ENCODE measurements around the gene KRTAP1-5. TPM values are rescaled to one million over a fixed set of nuclear protein-coding genes. Genes with fewer than 3 reads are reported as not detected.
"Not testable (repeated sequence)": the region's sequence is repeated elsewhere in the genome, so short reads cannot be mapped to it uniquely, and the experiment has no call there.

Gene KRTAP1-5, protein sequence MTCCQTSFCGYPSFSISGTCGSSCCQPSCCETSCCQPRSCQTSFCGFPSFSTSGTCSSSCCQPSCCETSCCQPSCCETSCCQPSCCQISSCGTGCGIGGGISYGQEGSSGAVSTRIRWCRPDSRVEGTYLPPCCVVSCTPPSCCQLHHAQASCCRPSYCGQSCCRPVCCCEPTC
- total RNA-seq, result not detected

GRCh38 chr17:41026715-41027471, at the start of gene KRTAP1-5:
TSS of gene KRTAP1-5 (minus strand) at chr17:41027208. CDS start at chr17:41027155, 53 bp downstream.
- Mint-ChIP-seq H3K36me3 (no peaks in the 10 kb centered on the region), H3K9me3 (no peaks in the 10 kb centered on the region), H3K27ac (no peak within 1 kb of the TSS)
- DNase-seq (ENCODE audit: low spot score in 2 of 2) (no peak), ATAC-seq (no peak)

DNA sequence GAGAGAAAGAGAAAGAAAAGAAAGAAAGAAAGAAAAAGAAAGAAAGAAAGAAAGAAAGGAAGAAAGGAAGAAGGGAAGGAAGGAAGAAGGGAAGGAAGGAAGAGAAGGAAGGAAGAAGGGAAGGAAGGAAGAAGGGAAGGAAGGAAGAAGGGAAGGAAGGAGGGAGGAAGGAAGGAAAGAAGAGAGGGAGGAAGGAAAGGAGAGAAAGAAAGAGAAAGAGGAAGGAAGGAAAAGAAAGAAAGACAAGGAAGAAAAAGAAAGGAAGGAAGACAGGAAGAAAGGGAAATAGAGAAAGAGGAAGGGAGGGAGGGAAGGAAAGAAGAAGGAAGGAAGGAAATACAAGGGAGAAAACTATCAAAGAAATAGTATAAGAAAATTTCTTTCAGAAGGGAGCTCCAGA, 49.8 kb upstream of the KRTAP1-5 start:
- no peak overlapping the region for H3K27ac Mint-ChIP-seq
- no peaks in the 10 kb centered on the region for H3K36me3 Mint-ChIP-seq
- ATAC-seq (no peak), DNase-seq (ENCODE audit: low spot score in 2 of 2) (no peak)
- H3K9me3 Mint-ChIP-seq, result no peaks in the 10 kb centered on the region

DNA sequence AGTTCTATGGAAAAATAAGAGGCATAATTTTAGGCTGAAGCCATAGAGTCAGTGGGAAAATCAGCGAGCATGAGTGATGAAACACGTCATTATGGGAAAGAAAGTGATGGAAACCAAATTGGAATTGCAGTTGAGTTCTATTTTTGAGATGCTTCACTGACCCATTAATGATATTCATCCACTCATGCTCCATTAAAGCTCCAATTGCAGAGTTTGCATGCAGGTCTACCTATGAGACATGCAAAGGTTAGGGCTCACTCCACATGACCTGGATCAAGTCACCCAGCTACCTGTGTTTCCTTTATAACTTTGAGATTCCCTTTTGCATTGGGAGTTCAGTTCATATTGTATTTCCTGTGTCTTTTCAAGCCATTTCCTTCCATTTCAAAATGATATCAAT, 46.7 kb upstream of the KRTAP1-5 start:
- Mint-ChIP-seq H3K27ac (no peak overlapping the region), H3K36me3 (no peaks in the 10 kb centered on the region), H3K9me3 (no peaks in the 10 kb centered on the region)
- ATAC-seq (no peak), DNase-seq (ENCODE audit: low spot score in 2 of 2) (no peak)

DNA sequence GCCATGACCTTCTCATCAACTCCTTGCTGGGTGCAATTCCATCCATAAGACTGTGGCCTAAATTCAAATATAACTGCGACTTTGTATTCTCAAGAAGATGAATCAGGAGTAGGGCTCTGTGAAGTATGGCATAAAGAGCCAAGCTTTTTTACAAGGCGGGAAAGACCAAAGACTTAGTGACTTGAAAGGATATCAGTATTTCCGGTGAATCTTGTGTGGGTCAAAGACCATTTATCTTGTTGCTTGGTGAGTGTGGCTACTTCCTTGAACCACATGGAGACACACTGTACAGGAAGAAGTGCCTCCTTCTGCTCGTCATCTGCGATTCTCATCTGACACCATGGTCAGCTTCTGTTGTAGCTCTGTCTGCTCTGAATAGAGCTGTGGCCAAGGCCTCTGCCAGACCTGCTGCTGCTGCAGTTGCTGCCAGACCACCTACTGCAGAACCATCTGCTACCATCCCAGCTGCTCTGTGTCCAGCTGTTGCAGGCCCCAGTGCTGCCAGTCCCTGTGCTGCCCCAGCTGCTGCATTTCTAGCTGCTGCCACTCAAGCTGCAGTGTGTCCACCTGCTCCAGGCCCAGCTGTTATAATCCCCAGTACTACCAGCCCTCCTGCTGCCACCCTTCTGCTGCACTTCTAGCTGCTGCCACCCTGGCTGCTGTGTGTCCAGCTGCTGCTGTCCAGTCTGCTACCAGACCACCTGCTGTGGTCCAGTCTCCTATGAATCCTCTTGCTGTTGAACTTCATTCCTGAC, 44.8 kb upstream of the KRTAP1-5 start:
- no peaks in the 10 kb centered on the region for H3K36me3 Mint-ChIP-seq
- no peak for DNase-seq (ENCODE audit: low spot score in 2 of 2)
- no peak overlapping the region for H3K27ac Mint-ChIP-seq
- no peaks in the 10 kb centered on the region for H3K9me3 Mint-ChIP-seq
- ATAC-seq, result no peak

DNA sequence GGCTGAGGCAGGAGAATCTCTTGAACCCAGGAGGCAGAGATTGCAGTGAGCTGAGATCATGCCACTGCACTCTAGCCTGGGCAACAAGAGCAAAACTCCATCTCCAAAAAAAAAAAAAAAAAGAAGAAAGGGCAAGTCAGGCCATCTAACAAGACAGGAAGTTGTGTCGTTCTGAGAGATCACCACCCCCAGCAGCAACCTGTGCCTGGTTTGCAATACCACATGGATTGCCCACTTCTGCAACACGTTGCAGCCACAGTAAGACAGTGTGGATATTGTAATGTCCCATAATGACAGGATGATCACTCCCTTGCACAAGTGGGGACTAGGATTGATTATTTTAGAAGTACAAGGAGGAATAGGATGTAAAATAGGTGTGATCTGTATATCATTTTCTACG, 42.0 kb upstream of the KRTAP1-5 start:
- H3K36me3 Mint-ChIP-seq, result no peaks in the 10 kb centered on the region
- no peak overlapping the region for H3K27ac Mint-ChIP-seq
- ATAC-seq, result no peak
- no peaks in the 10 kb centered on the region for H3K9me3 Mint-ChIP-seq
- DNase-seq (ENCODE audit: low spot score in 2 of 2), result no peak

DNA sequence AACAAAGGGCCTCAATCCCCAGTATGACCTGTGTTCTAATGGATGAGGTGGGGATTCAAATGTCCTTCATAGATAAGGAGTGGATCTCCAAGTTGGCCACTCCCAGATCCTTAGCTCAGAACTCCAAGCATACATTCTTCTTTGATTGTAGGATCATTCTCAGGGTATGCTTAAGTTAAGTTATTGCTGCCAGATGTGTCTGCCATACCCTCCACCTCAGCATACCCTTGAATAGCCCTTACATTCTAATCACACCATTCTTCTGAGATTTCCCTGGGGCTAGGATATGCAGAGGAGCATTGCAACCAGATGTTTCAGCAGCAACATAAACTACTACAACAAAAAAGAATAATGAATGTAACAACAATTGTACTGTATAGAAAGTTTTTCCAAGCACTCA, 40.3 kb upstream of the KRTAP1-5 start:
- Mint-ChIP-seq H3K36me3 (no peaks in the 10 kb centered on the region), H3K27ac (no peak overlapping the region), H3K9me3 (no peaks in the 10 kb centered on the region)
- no peak for ATAC-seq
- DNase-seq (ENCODE audit: low spot score in 2 of 2), result no peak

DNA sequence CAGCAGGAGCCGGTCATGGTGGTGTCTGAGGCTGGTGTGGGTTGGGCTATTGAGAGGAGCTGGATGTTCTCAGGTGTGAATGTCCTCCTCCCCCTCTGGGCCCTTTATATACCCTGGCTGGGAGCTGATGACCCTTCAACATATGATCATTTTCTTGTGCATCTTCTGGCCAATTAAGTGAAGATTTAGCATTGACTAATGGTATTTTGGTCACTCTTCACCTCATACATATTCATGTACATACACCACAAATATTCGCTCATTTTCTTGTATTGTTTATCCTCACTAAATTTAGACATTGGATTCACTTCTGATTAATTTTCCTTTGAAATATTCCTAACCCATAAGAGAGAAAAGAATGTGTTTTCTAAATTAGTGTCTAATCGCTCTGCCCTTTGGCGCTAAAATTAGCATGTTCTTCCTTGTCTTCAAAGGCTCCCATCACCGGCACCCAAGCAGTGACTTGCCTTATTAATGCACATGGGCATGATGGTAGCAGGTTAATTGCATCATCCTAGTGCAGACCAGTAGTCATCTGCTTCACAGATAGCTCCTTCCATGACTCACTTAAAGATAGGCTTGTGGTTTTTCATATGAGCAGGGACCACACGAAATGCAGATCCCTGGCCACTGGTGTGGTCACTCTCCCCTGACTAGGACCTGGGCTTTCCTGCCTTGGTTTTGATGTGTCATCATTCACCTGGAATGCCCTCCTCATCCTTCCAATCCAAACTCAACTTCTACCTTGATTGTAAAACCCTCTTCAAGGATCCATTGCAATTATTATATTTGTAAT, 39.0 kb upstream of the KRTAP1-5 start, which contains the start of gene KRTAP2-4:
Gene KRTAP2-4 (minus strand): TSS at position 51 of the 796 bp plus-strand sequence. CDS start 34 bp downstream, at position 17.
- H3K36me3 Mint-ChIP-seq, result no peaks in the 10 kb centered on the region
- H3K9me3 Mint-ChIP-seq, result no peaks in the 10 kb centered on the region
- no peak within 1 kb of the TSS for H3K27ac Mint-ChIP-seq

GRCh38 chr17:41065016-41065689, 38.1 kb upstream of the KRTAP1-5 start:
- not testable (repeated sequence) for ATAC-seq; DNase-seq (ENCODE audit: low spot score in 2 of 2); H3K27ac Mint-ChIP-seq; H3K9me3 Mint-ChIP-seq; H3K36me3 Mint-ChIP-seq

More for the DNA sequence above, 39.0 kb upstream of the KRTAP1-5 start, which contains the start of gene KRTAP2-4:
- peak in 1 of 2 donors; percentile 72 for ATAC-seq
- no peak for DNase-seq (ENCODE audit: low spot score in 2 of 2)

GRCh38 chr17:41064301-41064700, 37.3 kb upstream of the KRTAP1-5 start:
- ATAC-seq, result no peak
- Mint-ChIP-seq H3K27ac (no peak overlapping the region), H3K9me3 (no peaks in the 10 kb centered on the region), H3K36me3 (no peaks in the 10 kb centered on the region)
- no peak for DNase-seq (ENCODE audit: low spot score in 2 of 2)

DNA sequence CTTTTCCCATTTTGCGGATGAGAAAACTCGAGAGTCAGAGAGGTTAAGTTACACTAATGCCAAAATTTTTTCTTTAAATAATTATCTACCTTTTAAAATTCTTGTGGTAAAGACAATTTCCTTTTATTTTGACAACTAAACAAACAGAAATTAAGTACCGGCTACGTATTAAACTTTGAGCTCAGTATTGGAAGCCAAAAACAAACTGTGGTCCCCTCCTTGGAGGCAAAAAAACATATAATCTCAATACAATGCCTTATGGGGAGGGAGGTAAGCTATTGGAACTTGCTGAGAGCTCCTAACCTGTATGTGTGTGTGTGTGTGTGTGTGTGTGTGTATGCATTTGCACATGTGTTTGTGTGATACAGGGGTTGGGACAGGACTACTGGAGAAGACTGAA, 36.4 kb upstream of the KRTAP1-5 start:
- Mint-ChIP-seq H3K27ac (no peak overlapping the region), H3K9me3 (no peaks in the 10 kb centered on the region), H3K36me3 (no peaks in the 10 kb centered on the region)
- ATAC-seq (no peak), DNase-seq (ENCODE audit: low spot score in 2 of 2) (no peak)

GRCh38 chr17:41061964-41062363, 35.0 kb upstream of the KRTAP1-5 start:
- Mint-ChIP-seq H3K36me3 (peaks cover 0 to 4% of the 10 kb centered on the region in 2 donors), H3K27ac (no peak overlapping the region), H3K9me3 (peaks cover 3 to 5% of the 10 kb centered on the region in 2 donors)
- DNase-seq (ENCODE audit: low spot score in 2 of 2), result no peak
- ATAC-seq, result no peak

GRCh38 chr17:41060052-41060604, 33.1 kb upstream of the KRTAP1-5 start, which contains the start of gene KRTAP2-3:
TSS of gene KRTAP2-3 (minus strand) at chr17:41060114. CDS start at chr17:41060050, 64 bp downstream.
- peaks cover 0 to 4% of the 10 kb centered on the region in 2 donors for H3K36me3 Mint-ChIP-seq
- ATAC-seq, result no peak
- no peak within 1 kb of the TSS for H3K27ac Mint-ChIP-seq
- H3K9me3 Mint-ChIP-seq, result peaks cover 3 to 5% of the 10 kb centered on the region in 2 donors
- DNase-seq (ENCODE audit: low spot score in 2 of 2), result no peak

DNA sequence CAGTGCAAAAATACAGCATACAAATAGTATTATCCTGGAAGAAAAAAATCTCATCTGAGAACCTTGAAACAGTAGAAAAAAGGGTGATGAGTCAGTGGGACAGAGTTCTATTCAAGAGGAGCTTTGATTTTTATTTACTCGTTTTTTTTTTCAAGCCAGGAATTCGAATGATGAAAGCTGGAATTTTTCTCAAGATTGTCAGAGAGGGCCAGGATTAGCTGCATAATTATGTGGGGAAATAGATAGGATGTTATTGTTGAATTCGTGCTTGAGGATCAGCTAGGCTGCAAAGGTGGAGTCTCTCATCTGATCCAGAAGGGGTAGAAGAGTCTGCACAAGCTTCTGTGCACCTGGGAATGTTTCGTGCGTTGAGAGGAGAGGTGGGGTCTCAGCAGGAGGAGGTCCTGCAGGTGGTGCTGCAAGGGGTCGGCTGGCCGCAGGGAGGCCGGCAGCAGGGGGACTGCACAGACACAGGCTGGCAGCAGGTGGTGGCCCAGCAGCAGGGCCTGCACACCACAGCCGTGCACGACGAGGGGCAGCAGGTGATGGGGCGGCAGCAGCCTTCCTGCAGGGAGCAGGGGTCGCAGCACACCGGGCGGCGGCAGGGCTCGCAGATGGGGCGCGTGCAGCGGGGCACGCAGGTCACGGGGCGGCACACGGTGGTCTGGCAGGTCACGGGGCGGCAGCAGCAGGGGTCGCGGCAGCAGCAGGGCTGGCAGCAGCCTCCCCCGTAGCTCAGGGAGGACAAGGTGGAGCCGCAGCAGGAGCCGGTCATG, 32.5 kb upstream of the KRTAP1-5 start:
- H3K27ac Mint-ChIP-seq; DNase-seq (ENCODE audit: low spot score in 2 of 2); H3K9me3 Mint-ChIP-seq; ATAC-seq; H3K36me3 Mint-ChIP-seq: not testable (repeated sequence)

- DNase-seq (ENCODE audit: low spot score in 2 of 2), result no peak
- Mint-ChIP-seq H3K27ac (no peak overlapping the region), H3K36me3 (peaks cover 0 to 4% of the 10 kb centered on the region in 2 donors), H3K9me3 (peaks cover 3 to 5% of the 10 kb centered on the region in 2 donors)
- no peak for ATAC-seq
These were observed 31.7 kb upstream of the KRTAP1-5 start for GRCh38 chr17:41058741-41059140.

GRCh38 chr17:41057547-41057946, 30.5 kb upstream of the KRTAP1-5 start:
- no peak overlapping the region for H3K27ac Mint-ChIP-seq

More at GRCh38 chr17:41057547-41057946, 30.5 kb upstream of the KRTAP1-5 start:
- Mint-ChIP-seq H3K9me3 (peaks cover 3 to 8% of the 10 kb centered on the region in 2 donors), H3K36me3 (peaks cover 0 to 4% of the 10 kb centered on the region in 2 donors)
- DNase-seq (ENCODE audit: low spot score in 2 of 2) (no peak), ATAC-seq (no peak)

Data from activated naive CD4-positive, alpha-beta T cell treated with anti-CD3 and anti-CD28 coated beads, Interleukin-2, amount 50 U/mL, for 72 hours (primary cell).